Measurements from ENCODE around the gene SSNA1. TPM values are rescaled to one million over a fixed set of nuclear protein-coding genes. Genes with fewer than 3 reads are reported as not detected.

The SSNA1 gene
- total RNA-seq, 2 donors from 2014 or later = 40.6 to 67.1 TPM

- no peak overlapping the region for H3K27ac ChIP-seq
- TF ChIP-seq CTCF (IDR thresholded peaks at IDR 0.05) = no peak
- DNase-seq (ENCODE audit: low spot score) = no peak
- no peak for ATAC-seq (ENCODE audit: insufficient number of reproducible peaks, low FRiP score, low read depth)
- H3K9me3 ChIP-seq = no peaks in the 10 kb centered on the region
- no peaks in the 10 kb centered on the region for H3K36me3 ChIP-seq
- H3K27me3 ChIP-seq (replicated peaks; ENCODE audit: insufficient read depth) = no peaks in the 10 kb centered on the region
- H3K4me3 ChIP-seq = no peak overlapping the region
- H3K4me1 ChIP-seq (ENCODE audit: control insufficient read depth in 1 of 2, low read depth in 2 of 2) = no peaks in the 10 kb centered on the region
These were observed 24.9 kb downstream of the SSNA1 start for GRCh38 chr9:137213160-137214060.

- no peak for TF ChIP-seq CTCF (IDR thresholded peaks at IDR 0.05)
- Histone ChIP-seq H3K27me3 (replicated peaks; ENCODE audit: insufficient read depth) (no peaks in the 10 kb centered on the region), H3K9me3 (no peaks in the 10 kb centered on the region), H3K4me3 (no peak overlapping the region), H3K27ac (no peak overlapping the region), H3K4me1 (ENCODE audit: control insufficient read depth in 1 of 2, low read depth in 2 of 2) (no peaks in the 10 kb centered on the region), H3K36me3 (no peaks in the 10 kb centered on the region)
- ATAC-seq (ENCODE audit: insufficient number of reproducible peaks, low FRiP score, low read depth) (no peak), DNase-seq (ENCODE audit: low spot score) (no peak)
These were observed 26.1 kb downstream of the SSNA1 start for GRCh38 chr9:137214620-137215019.

GRCh38 chr9:137215196-137215986, 26.9 kb downstream of the SSNA1 start:
- DNase-seq (ENCODE audit: low spot score) = no peak
- Histone ChIP-seq H3K4me3 (no peak overlapping the region), H3K4me1 (ENCODE audit: control insufficient read depth in 1 of 2, low read depth in 2 of 2) (no peaks in the 10 kb centered on the region), H3K36me3 (no peaks in the 10 kb centered on the region), H3K9me3 (no peaks in the 10 kb centered on the region), H3K27me3 (replicated peaks; ENCODE audit: insufficient read depth) (no peaks in the 10 kb centered on the region), H3K27ac (no peak overlapping the region)
- no peak for ATAC-seq (ENCODE audit: insufficient number of reproducible peaks, low FRiP score, low read depth)
- TF ChIP-seq CTCF (IDR thresholded peaks at IDR 0.05) = no peak

GRCh38 chr9:137216188-137216965, 27.9 kb downstream of the SSNA1 start:
- DNase-seq (ENCODE audit: low spot score) (no peak), ATAC-seq (ENCODE audit: insufficient number of reproducible peaks, low FRiP score, low read depth) (no peak)
- Histone ChIP-seq H3K36me3 (no peaks in the 10 kb centered on the region), H3K27ac (no peak overlapping the region), H3K9me3 (no peaks in the 10 kb centered on the region), H3K27me3 (replicated peaks; ENCODE audit: insufficient read depth) (no peaks in the 10 kb centered on the region), H3K4me3 (no peak overlapping the region), H3K4me1 (ENCODE audit: control insufficient read depth in 1 of 2, low read depth in 2 of 2) (no peaks in the 10 kb centered on the region)
- no peak for TF ChIP-seq CTCF (IDR thresholded peaks at IDR 0.05)

All from thoracic aorta (tissue), 2 donors.